ENCODE measurements around the gene S1PR2.

Gene S1PR2

GRCh38 chr19:10256970-10257615 is 26.0 kb upstream of the S1PR2 start:
- Histone ChIP-seq H2AK5ac (ENCODE audit: low read length) (no peak overlapping the region), H3K4ac (ENCODE audit: low read depth, low read length) (no peak overlapping the region), H3K56ac (ENCODE audit: low read length) (no peak overlapping the region), H3K79me2 (ENCODE audit: control insufficient read depth, insufficient read depth, low read length) (peaks cover 4% of the 10 kb centered on the region), H3K9ac (ENCODE audit: low read length) (no peak overlapping the region), H3K18ac (ENCODE audit: low read length) (no peak overlapping the region), H2BK15ac (replicated peaks; ENCODE audit: low read depth) (no peak overlapping the region), H2BK5ac (ENCODE audit: low read length) (no peak overlapping the region), H3K36me3 (ENCODE audit: control insufficient read depth, insufficient read depth, low read length) (peaks cover 5% of the 10 kb centered on the region), H3K4me3 (ENCODE audit: low read length) (no peak overlapping the region), H3K27me3 (ENCODE audit: insufficient read depth, low read length, poor library complexity) (no peaks in the 10 kb centered on the region), H4K5ac (ENCODE audit: low read length) (no peak overlapping the region), H3K23ac (ENCODE audit: low read length) (no peak overlapping the region), H4K8ac (ENCODE audit: low read depth, low read length) (no peak overlapping the region), H3K4me1 (ENCODE audit: control insufficient read depth, low read depth, low read length) (no peaks in the 10 kb centered on the region), H3K79me1 (ENCODE audit: low read length) (peaks cover 4% of the 10 kb centered on the region), H3K4me2 (ENCODE audit: low read length) (no peak overlapping the region), H3K27ac (ENCODE audit: low read depth, low read length) (no peak overlapping the region), H2BK120ac (ENCODE audit: low read depth, low read length) (no peak overlapping the region)
- WGBS (ENCODE audit: extremely low coverage, insufficient coverage, low lambda C conversion rate), result no CpG with 5 or more reads among the region's 9 CpGs
- DNase-seq, result no peak

- Histone ChIP-seq H3K56ac (ENCODE audit: low read length) (no peak overlapping the region), H2BK120ac (ENCODE audit: low read depth, low read length) (no peak overlapping the region), H3K4me1 (ENCODE audit: control insufficient read depth, low read depth, low read length) (no peaks in the 10 kb centered on the region), H2BK5ac (ENCODE audit: low read length) (no peak overlapping the region), H3K4me2 (ENCODE audit: low read length) (no peak overlapping the region), H3K4ac (ENCODE audit: low read depth, low read length) (no peak overlapping the region), H3K23ac (ENCODE audit: low read length) (no peak overlapping the region), H3K27ac (ENCODE audit: low read depth, low read length) (no peak overlapping the region), H3K9ac (ENCODE audit: low read length) (no peak overlapping the region), H4K5ac (ENCODE audit: low read length) (no peak overlapping the region), H3K18ac (ENCODE audit: low read length) (no peak overlapping the region), H3K4me3 (ENCODE audit: low read length) (no peak overlapping the region), H3K79me2 (ENCODE audit: control insufficient read depth, insufficient read depth, low read length) (peaks cover 4% of the 10 kb centered on the region), H2AK5ac (ENCODE audit: low read length) (no peak overlapping the region), H3K27me3 (ENCODE audit: insufficient read depth, low read length, poor library complexity) (no peaks in the 10 kb centered on the region), H2BK15ac (replicated peaks; ENCODE audit: low read depth) (no peak overlapping the region), H3K79me1 (ENCODE audit: low read length) (peaks cover 4% of the 10 kb centered on the region), H3K36me3 (ENCODE audit: control insufficient read depth, insufficient read depth, low read length) (peaks cover 5% of the 10 kb centered on the region), H4K8ac (ENCODE audit: low read depth, low read length) (no peak overlapping the region)
- no peak for DNase-seq
- WGBS (ENCODE audit: extremely low coverage, insufficient coverage, low lambda C conversion rate), result no CpG with 5 or more reads among the region's 18 CpGs
These were observed 25.4 kb upstream of the S1PR2 start for GRCh38 chr19:10256551-10256950.

GRCh38 chr19:10255358-10255757 is 24.2 kb upstream of the S1PR2 start:
- H3K23ac ChIP-seq (ENCODE audit: low read length), result no peak overlapping the region
- no peak overlapping the region for H3K27ac ChIP-seq (ENCODE audit: low read depth, low read length)
- H4K5ac ChIP-seq (ENCODE audit: low read length), result no peak overlapping the region
- no peak overlapping the region for H2AK5ac ChIP-seq (ENCODE audit: low read length)
- no peak overlapping the region for H4K8ac ChIP-seq (ENCODE audit: low read depth, low read length)
- no peak overlapping the region for H2BK15ac ChIP-seq (replicated peaks; ENCODE audit: low read depth)
- H3K4ac ChIP-seq (ENCODE audit: low read depth, low read length), result no peak overlapping the region
- H3K4me2 ChIP-seq (ENCODE audit: low read length), result no peak overlapping the region
- H3K18ac ChIP-seq (ENCODE audit: low read length), result no peak overlapping the region
- H2BK5ac ChIP-seq (ENCODE audit: low read length), result no peak overlapping the region
- peaks cover 4% of the 10 kb centered on the region for H3K79me2 ChIP-seq (ENCODE audit: control insufficient read depth, insufficient read depth, low read length)
- H2BK120ac ChIP-seq (ENCODE audit: low read depth, low read length), result no peak overlapping the region
- peaks cover 4% of the 10 kb centered on the region for H3K79me1 ChIP-seq (ENCODE audit: low read length)
- no peak overlapping the region for H3K56ac ChIP-seq (ENCODE audit: low read length)
- no CpG with 5 or more reads among the region's 2 CpGs for WGBS (ENCODE audit: extremely low coverage, insufficient coverage, low lambda C conversion rate)
- no peaks in the 10 kb centered on the region for H3K27me3 ChIP-seq (ENCODE audit: insufficient read depth, low read length, poor library complexity)
- H3K36me3 ChIP-seq (ENCODE audit: control insufficient read depth, insufficient read depth, low read length), result peaks cover 5% of the 10 kb centered on the region
- no peak overlapping the region for H3K4me3 ChIP-seq (ENCODE audit: low read length)
- H3K9ac ChIP-seq (ENCODE audit: low read length), result no peak overlapping the region
- no peaks in the 10 kb centered on the region for H3K4me1 ChIP-seq (ENCODE audit: control insufficient read depth, low read depth, low read length)
- DNase-seq, result no peak

GRCh38 chr19:10254244-10254643 is 23.1 kb upstream of the S1PR2 start:
- Histone ChIP-seq H3K36me3 (ENCODE audit: control insufficient read depth, insufficient read depth, low read length) (peaks cover 5% of the 10 kb centered on the region), H2BK5ac (ENCODE audit: low read length) (no peak overlapping the region), H3K79me1 (ENCODE audit: low read length) (peaks cover 4% of the 10 kb centered on the region), H2BK15ac (replicated peaks; ENCODE audit: low read depth) (no peak overlapping the region), H2BK120ac (ENCODE audit: low read depth, low read length) (no peak overlapping the region), H3K27ac (ENCODE audit: low read depth, low read length) (no peak overlapping the region), H2AK5ac (ENCODE audit: low read length) (no peak overlapping the region), H3K9ac (ENCODE audit: low read length) (no peak overlapping the region), H3K79me2 (ENCODE audit: control insufficient read depth, insufficient read depth, low read length) (peaks cover 4% of the 10 kb centered on the region), H4K5ac (ENCODE audit: low read length) (no peak overlapping the region), H3K56ac (ENCODE audit: low read length) (no peak overlapping the region), H3K4me2 (ENCODE audit: low read length) (no peak overlapping the region), H3K27me3 (ENCODE audit: insufficient read depth, low read length, poor library complexity) (no peaks in the 10 kb centered on the region), H3K23ac (ENCODE audit: low read length) (no peak overlapping the region), H3K18ac (ENCODE audit: low read length) (no peak overlapping the region), H4K8ac (ENCODE audit: low read depth, low read length) (no peak overlapping the region), H3K4ac (ENCODE audit: low read depth, low read length) (no peak overlapping the region), H3K4me3 (ENCODE audit: low read length) (no peak overlapping the region), H3K4me1 (ENCODE audit: control insufficient read depth, low read depth, low read length) (no peaks in the 10 kb centered on the region)
- DNase-seq, result no peak
- no CpG with 5 or more reads among the region's 3 CpGs for WGBS (ENCODE audit: extremely low coverage, insufficient coverage, low lambda C conversion rate)

GRCh38 chr19:10252707-10253106 is 21.6 kb upstream of the S1PR2 start:
- H3K27me3 ChIP-seq (ENCODE audit: insufficient read depth, low read length, poor library complexity), result no peaks in the 10 kb centered on the region
- H3K27ac ChIP-seq (ENCODE audit: low read depth, low read length), result no peak overlapping the region

More at GRCh38 chr19:10252707-10253106, 21.6 kb upstream of the S1PR2 start:
- no peak overlapping the region for H4K5ac ChIP-seq (ENCODE audit: low read length)
- peaks cover 4% of the 10 kb centered on the region for H3K79me2 ChIP-seq (ENCODE audit: control insufficient read depth, insufficient read depth, low read length)
- peak overlapping the region; percentile 59 for H3K4me2 ChIP-seq (ENCODE audit: low read length)
- H3K79me1 ChIP-seq (ENCODE audit: low read length), result peaks cover 4% of the 10 kb centered on the region
- no peak overlapping the region for H4K8ac ChIP-seq (ENCODE audit: low read depth, low read length)
- peak overlapping the region; percentile 56 for H3K4me3 ChIP-seq (ENCODE audit: low read length)
- H3K18ac ChIP-seq (ENCODE audit: low read length), result no peak overlapping the region
- H2BK5ac ChIP-seq (ENCODE audit: low read length), result no peak overlapping the region
- no peaks in the 10 kb centered on the region for H3K4me1 ChIP-seq (ENCODE audit: control insufficient read depth, low read depth, low read length)
- H2AK5ac ChIP-seq (ENCODE audit: low read length), result no peak overlapping the region
- H2BK120ac ChIP-seq (ENCODE audit: low read depth, low read length), result no peak overlapping the region
- H3K9ac ChIP-seq (ENCODE audit: low read length), result peak overlapping the region; percentile 76
- peak overlapping the region; percentile 87 for H3K56ac ChIP-seq (ENCODE audit: low read length)
- WGBS (ENCODE audit: extremely low coverage, insufficient coverage, low lambda C conversion rate), result no CpG with 5 or more reads among the region's 8 CpGs
- DNase-seq, result no peak
- no peak overlapping the region for H2BK15ac ChIP-seq (replicated peaks; ENCODE audit: low read depth)
- peak overlapping the region; percentile 17 for H3K4ac ChIP-seq (ENCODE audit: low read depth, low read length)
- H3K23ac ChIP-seq (ENCODE audit: low read length), result no peak overlapping the region
- peaks cover 5% of the 10 kb centered on the region for H3K36me3 ChIP-seq (ENCODE audit: control insufficient read depth, insufficient read depth, low read length)
